IPS-20b (cell line): ENCODE measurements around the gene CSF3R.

Source experiments
- H3K27ac ChIP-seq: one replicate; pipeline ENCODE4 v1.5.1; 2013; ENCODE audit warnings: low read length
- H3K27me3 ChIP-seq: 2 replicates; pipeline ENCODE4 v1.6.1; 2013; ENCODE audit warnings: mild to moderate bottlenecking, low read length, inconsistent platforms; ENCODE audit not compliant: insufficient read depth
- H3K36me3 ChIP-seq: 2 replicates; pipeline ENCODE4 v1.6.1; 2013; ENCODE audit warnings: low read depth, mild to moderate bottlenecking, inconsistent platforms, low read length, moderate library complexity; ENCODE audit not compliant: insufficient read depth
- H3K4me1 ChIP-seq: 2 replicates; pipeline ENCODE4 v1.6.1; 2013; ENCODE audit warnings: mild to moderate bottlenecking, control low read depth, inconsistent platforms, low read length, moderate library complexity; ENCODE audit not compliant: insufficient read depth
- H3K4me3 ChIP-seq: 2 replicates; pipeline ENCODE4 v1.5.1; 2013; ENCODE audit warnings: mild to moderate bottlenecking, low read length, inconsistent platforms
- H3K9ac ChIP-seq: 2 replicates; pipeline ENCODE4 v1.6.1; 2013; ENCODE audit warnings: low read depth, mild to moderate bottlenecking, inconsistent platforms, low read length, moderate library complexity
- H3K9me3 ChIP-seq: 2 replicates; pipeline ENCODE4 v1.6.1; 2013; ENCODE audit warnings: mild to moderate bottlenecking, low read depth, low read length, inconsistent platforms; ENCODE audit not compliant: insufficient read depth

The CSF3R gene

GRCh38 chr1:36464605-36465393 is 17.9 kb downstream of the CSF3R start:
- Histone ChIP-seq H3K4me3 (peak overlapping the region; percentile 90), H3K9ac (peak overlapping the region; percentile 96), H3K4me1 (peaks cover 11% of the 10 kb centered on the region; the same call in 1 of the 2 replicates), H3K27ac (peak overlapping the region; percentile 92), H3K27me3 (peaks cover 48% of the 10 kb centered on the region), H3K9me3 (no peaks in the 10 kb centered on the region), H3K36me3 (peaks cover 27% of the 10 kb centered on the region)

DNA sequence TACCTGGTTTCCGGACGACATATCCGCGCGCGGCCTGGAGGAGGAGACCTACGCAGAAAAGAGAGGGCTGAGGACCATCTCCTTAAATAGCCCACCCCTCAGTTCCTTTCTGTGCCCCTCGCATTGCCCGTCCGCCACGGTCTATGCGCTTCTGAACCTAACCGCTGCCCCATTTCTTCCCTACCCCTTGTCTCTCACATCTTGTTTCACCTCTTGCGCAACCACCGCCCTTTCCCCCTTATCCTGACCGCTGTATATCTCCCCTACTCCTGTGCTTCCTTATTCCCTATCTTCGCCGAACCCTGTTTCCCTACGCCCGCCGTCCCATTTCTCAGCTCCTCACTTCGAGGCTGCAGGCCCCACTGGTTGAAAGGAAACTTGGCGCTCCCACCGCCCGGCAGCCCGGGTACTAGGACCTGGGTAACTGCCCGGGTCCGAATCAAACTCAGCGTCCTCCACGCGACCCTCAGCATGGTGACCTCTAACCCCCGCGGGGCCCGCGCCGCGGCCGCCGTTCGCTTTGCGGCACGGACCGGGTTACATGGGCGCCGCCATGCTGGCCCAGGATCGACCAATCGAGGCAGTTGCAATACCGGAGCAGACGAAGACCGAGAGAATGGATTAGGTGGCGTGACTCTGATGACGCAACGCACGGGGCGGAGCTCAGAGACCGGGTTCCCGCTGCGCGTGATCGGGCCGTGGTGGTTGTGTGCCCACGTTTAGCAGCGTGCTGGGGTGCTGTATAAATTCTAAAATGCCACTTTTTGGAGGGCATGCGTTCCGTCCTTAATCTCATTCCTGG is 18.7 kb downstream of the CSF3R start, which contains the start of gene MRPS15:
MRPS15 (minus strand) TSS at position 582 of the 802 bp plus-strand sequence; CDS start at position 473, 109 bp downstream.
- H3K27ac ChIP-seq = peak within 1 kb of the TSS; percentile 92
- peak within 1 kb of the TSS; percentile 90 for H3K4me3 ChIP-seq
- H3K9me3 ChIP-seq = no peaks in the 10 kb centered on the region
- H3K9ac ChIP-seq = peak within 1 kb of the TSS; percentile 96
- peaks cover 40% of the 10 kb centered on the region for H3K27me3 ChIP-seq
- H3K4me1 ChIP-seq = peaks cover 11% of the 10 kb centered on the region; the same call in 1 of the 2 replicates
- H3K36me3 ChIP-seq = peaks cover 35% of the 10 kb centered on the region

DNA sequence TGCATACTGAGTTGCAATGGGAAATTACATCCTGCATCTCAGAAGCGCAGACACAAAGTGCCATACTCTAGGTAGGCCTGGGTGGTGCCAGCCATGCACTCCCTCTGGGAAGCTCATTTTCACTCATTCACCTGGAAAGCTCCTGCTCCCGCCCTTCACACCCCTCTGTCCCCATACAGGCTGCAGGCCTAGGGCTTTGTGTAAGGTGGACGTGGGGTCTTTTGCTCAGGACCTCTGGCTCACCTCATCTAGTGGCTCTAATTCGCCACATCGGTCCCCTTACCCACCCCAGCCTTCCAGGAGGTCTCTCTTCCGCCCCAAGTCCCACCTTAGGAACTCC is 19.3 kb downstream of the CSF3R start:
- Histone ChIP-seq H3K9me3 (no peaks in the 10 kb centered on the region), H3K27ac (peak overlapping the region; percentile 92), H3K36me3 (peaks cover 40% of the 10 kb centered on the region), H3K4me3 (peak overlapping the region; percentile 90), H3K4me1 (peaks cover 11% of the 10 kb centered on the region; the same call in 1 of the 2 replicates), H3K9ac (peak overlapping the region; percentile 96), H3K27me3 (peaks cover 37% of the 10 kb centered on the region)

GRCh38 chr1:36458910-36459309 is 23.8 kb downstream of the CSF3R start:
- Histone ChIP-seq H3K27me3 (no peaks in the 10 kb centered on the region), H3K9me3 (no peaks in the 10 kb centered on the region), H3K27ac (no peak overlapping the region), H3K9ac (no peak overlapping the region), H3K4me3 (no peak overlapping the region), H3K36me3 (peaks cover 80% of the 10 kb centered on the region), H3K4me1 (no peaks in the 10 kb centered on the region)

DNA sequence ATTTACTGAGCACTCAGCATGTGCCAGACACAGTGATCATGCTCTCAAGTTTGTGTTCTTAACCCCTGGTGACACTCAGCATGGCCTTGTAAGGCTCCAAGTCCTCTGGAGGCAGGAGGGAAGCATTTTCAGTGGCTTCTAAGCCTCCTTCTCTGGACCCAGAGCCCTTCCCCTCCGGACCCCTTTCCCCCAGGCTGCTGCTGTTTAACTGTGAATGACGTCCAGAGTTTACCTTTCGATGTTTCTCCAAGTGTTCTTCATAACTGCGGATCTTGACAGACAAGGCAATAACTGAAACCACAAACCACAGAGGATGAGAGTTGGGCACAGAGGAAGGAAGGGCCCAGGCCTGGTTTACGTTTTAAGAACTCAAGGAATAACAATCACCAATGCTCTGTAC is 25.0 kb downstream of the CSF3R start:
- Histone ChIP-seq H3K4me1 (no peaks in the 10 kb centered on the region), H3K9ac (no peak overlapping the region), H3K36me3 (peaks cover 80% of the 10 kb centered on the region), H3K4me3 (no peak overlapping the region), H3K27ac (no peak overlapping the region), H3K27me3 (no peaks in the 10 kb centered on the region), H3K9me3 (no peaks in the 10 kb centered on the region)

DNA sequence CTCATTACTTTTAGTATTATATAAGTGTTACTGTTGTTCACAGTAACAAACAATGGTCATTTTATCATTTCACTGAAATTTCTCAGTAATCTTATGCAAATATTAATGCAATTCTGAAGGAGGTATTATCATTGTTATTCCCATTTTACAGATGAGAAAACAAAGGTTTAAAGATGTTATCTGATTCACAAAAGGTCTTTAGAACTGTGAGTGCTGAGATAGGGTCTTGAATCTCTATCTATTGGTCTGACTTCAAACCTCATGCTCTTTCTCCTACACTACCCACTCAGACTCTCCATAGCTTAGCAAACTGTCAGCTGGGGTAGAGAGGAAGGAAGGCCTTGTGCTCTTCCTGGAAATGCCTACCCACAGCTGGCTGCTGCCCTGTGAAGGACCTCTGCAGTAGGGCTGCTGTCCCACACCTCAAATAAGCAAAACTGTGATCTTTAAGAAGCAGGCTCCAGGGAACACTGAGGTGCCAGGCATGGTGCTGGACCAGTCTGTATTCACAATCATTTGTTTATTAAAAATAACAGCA is 26.3 kb downstream of the CSF3R start:
- no peaks in the 10 kb centered on the region for H3K4me1 ChIP-seq
- H3K27ac ChIP-seq = no peak overlapping the region
- H3K27me3 ChIP-seq = no peaks in the 10 kb centered on the region
- H3K9me3 ChIP-seq = no peaks in the 10 kb centered on the region
- H3K9ac ChIP-seq = no peak overlapping the region
- H3K36me3 ChIP-seq = peaks cover 69% of the 10 kb centered on the region
- H3K4me3 ChIP-seq = no peak overlapping the region

- no peak overlapping the region for H3K27ac ChIP-seq
- no peaks in the 10 kb centered on the region for H3K27me3 ChIP-seq
- peaks cover 58% of the 10 kb centered on the region for H3K36me3 ChIP-seq
- H3K9ac ChIP-seq = no peak overlapping the region
- no peaks in the 10 kb centered on the region for H3K9me3 ChIP-seq
- no peaks in the 10 kb centered on the region for H3K4me1 ChIP-seq
- H3K4me3 ChIP-seq = no peak overlapping the region
Observed at GRCh38 chr1:36455386-36455785, 27.3 kb downstream of the CSF3R start.

DNA sequence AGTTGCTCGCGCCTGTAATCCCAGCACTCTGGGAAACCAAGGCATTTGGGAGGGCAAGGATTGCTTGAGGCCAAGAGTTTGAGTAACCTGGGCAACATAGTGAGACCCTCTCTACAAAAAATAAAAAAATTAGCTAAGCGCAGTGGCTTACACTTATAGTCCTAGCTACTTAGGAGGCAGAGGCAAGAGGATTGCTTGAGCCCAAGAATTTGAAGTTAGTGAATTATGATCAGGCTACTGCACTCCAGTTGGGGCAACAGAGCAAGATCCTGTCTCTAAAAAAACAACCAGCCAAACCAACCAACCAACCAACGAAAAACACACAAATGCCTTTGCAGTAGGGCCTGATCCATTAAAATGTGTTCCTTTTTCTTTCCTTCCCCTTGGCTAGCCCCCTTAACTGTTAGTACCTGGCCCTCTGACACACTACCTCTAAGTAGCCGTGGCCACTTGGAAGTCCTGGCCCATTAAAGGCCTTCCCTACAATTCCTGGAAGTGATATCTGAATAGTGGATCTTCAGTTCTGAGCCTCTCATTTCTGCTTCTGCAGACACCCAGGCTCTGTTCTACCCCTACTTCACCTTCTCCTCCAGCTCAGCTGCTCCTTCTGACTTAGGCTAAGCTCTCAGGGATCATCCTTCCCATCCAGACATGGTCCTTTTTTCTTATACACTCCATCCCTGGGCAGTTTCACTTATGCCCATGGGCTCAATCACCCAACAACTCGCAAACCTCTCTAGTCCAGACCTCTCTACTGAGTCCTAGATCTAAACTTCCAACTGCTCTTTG is 28.9 kb downstream of the CSF3R start:
- no peak overlapping the region for H3K4me3 ChIP-seq
- no peaks in the 10 kb centered on the region for H3K27me3 ChIP-seq
- no peaks in the 10 kb centered on the region for H3K9me3 ChIP-seq
- H3K4me1 ChIP-seq = no peaks in the 10 kb centered on the region
- peaks cover 43% of the 10 kb centered on the region for H3K36me3 ChIP-seq
- no peak overlapping the region for H3K9ac ChIP-seq
- no peak overlapping the region for H3K27ac ChIP-seq

- H3K9me3 ChIP-seq = no peaks in the 10 kb centered on the region
- no peak overlapping the region for H3K4me3 ChIP-seq
- H3K27me3 ChIP-seq = no peaks in the 10 kb centered on the region
- H3K27ac ChIP-seq = no peak overlapping the region
- no peak overlapping the region for H3K9ac ChIP-seq
- no peaks in the 10 kb centered on the region for H3K4me1 ChIP-seq
- H3K36me3 ChIP-seq = peaks cover 38% of the 10 kb centered on the region
Observed at GRCh38 chr1:36453051-36453450, 29.7 kb downstream of the CSF3R start.

GRCh38 chr1:36450919-36451305 is 31.8 kb downstream of the CSF3R start:
- peaks cover 20% of the 10 kb centered on the region for H3K36me3 ChIP-seq

GRCh38 chr1:36450270-36450918 is 32.3 kb downstream of the CSF3R start, which contains the start of gene OSCP1:
OSCP1 (minus strand) TSS chr1:36450451; CDS start chr1:36450369, 82 bp downstream.
- peak within 1 kb of the TSS; percentile 83 for H3K4me3 ChIP-seq
- H3K36me3 ChIP-seq = peaks cover 15% of the 10 kb centered on the region
- peak within 1 kb of the TSS; percentile 88; the same call in 1 of the 2 replicates for H3K9ac ChIP-seq
- peak within 1 kb of the TSS; percentile 52 for H3K27ac ChIP-seq
- H3K9me3 ChIP-seq = no peaks in the 10 kb centered on the region
- H3K27me3 ChIP-seq = no peaks in the 10 kb centered on the region
- H3K4me1 ChIP-seq = no peaks in the 10 kb centered on the region

More at GRCh38 chr1:36450919-36451305, 31.8 kb downstream of the CSF3R start:
- H3K27me3 ChIP-seq = no peaks in the 10 kb centered on the region
- no peaks in the 10 kb centered on the region for H3K4me1 ChIP-seq
- H3K27ac ChIP-seq = peak overlapping the region; percentile 52
- H3K9ac ChIP-seq = peak overlapping the region; percentile 88; the same call in 1 of the 2 replicates
- peak overlapping the region; percentile 83 for H3K4me3 ChIP-seq
- no peaks in the 10 kb centered on the region for H3K9me3 ChIP-seq
